AG20443 (cell line): Measurements from ENCODE around the gene MPHOSPH8.
"Not testable (repeated sequence)": the region's sequence is repeated elsewhere in the genome, so short reads cannot be mapped to it uniquely, and the experiment has no call there.

Source experiments
- DNase-seq: peaks from one replicate; pipeline ENCODE4 v3.0.0; 2012; ENCODE audit warnings: low spot score, mixed read lengths

The MPHOSPH8 gene

DNA sequence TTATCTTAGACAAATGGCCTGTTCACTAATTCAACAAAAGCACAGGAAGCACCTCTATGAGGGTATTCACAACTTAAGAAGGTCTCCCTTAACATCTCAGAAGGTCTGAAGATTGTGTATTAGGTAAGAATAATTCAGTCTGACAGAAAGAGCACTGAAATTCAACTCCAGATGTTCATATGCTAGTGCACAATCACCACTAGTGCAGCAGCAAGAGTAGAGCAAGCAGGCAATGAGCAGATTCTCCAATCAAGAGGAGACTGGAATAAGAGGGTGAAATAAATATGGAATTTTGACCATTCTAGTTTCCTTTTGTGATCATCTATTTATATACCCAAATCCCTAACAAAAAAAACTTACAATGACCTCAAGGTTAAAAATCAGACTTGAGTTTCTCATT, 52.0 kb downstream of the MPHOSPH8 start:
- DNase-seq, result no peak

DNA sequence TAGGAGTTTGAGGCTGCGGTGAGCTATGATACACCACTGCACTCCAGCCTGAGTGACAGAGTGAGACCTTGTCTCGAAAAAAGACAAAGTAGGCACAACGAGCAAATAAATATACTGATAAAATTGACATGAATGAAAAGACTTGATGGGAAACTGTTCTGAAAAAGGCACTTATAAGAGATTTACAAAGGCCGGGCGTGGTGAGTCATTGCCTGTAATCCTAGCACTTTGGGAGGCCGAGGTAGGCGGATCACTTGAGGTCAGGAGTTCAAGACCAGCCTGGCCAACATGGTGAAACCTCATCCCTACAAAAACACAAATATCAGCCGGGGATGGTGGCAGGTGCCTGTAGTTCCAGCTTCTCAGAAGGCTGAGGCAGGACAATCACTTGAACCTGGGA, 58.0 kb downstream of the MPHOSPH8 start:
- not testable (repeated sequence) for DNase-seq

DNA sequence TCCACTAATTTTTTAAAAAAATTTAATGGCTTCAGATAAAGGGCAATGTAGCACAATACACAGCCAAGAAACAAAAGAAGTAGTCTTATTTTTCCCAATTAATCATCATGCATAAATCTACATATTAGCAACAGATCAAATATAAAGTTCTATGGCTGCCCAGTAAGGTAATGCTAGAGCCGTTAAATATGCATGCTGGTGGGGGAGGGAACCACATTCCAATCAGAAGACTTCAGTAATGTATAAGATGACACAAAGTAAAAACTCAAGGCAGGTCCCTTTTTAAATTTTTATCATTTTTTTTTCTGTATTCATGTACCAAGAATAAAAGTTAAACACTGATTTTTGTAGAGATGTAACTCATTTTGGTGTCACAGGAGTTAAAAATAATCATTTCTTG, 62.0 kb downstream of the MPHOSPH8 start:
- DNase-seq, result no peak

DNA sequence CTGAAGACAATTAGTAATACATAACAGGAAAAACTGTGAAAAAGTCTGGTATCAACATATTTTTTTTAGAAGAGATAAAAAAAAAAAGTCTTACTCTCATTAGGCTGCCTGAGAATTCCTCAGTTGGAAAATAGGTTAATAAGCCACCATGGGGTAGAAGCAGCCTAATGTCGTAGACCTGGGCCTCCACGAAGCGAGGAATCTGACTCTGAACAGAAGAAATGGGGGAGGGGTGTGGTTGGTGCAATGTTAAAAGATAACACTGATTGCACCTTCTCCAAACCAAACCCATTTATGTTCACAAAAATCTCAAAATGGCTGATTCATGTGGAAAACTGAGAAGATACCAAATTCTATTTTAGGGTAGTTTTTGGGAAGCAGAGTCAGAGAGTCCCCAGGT, 62.4 kb downstream of the MPHOSPH8 start:
- no peak for DNase-seq

DNA sequence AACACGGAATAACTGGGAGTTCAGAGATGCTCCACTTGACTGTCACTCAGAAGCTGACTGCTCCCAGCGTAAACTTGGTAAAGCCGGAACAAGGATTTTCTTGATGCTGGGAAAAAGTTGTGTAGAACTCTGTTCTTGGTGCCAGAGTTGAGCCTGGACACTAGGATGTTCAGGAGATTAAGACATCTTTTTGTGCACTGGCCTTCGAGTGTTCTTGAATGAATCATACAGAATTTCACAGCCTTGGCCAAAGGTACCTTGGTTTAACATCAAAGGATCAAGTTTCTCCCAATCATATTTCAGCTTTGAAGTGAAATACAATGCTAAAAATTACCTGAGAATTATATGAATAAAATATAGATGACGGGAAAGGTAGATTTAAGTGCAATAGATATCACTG, 67.5 kb downstream of the MPHOSPH8 start:
- DNase-seq, result not testable (repeated sequence)

DNA sequence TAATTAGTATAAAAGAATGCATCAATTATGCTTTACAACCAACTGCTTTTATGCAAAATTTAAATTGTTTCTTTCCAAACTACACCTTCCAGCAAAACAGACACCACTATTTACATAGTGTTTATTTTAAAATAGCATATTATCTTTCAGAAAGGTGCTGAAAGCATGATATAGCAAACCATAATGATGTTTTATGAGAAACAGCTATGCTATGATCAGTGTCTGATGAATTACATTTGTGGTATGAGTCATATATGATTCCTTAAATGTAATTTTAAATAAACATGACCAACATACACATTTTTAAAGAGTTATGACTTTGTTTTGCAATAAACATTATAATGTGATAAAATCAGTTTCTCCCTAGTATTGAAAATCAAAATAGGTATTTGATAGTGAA, 68.2 kb downstream of the MPHOSPH8 start:
- DNase-seq, result not testable (repeated sequence)

DNA sequence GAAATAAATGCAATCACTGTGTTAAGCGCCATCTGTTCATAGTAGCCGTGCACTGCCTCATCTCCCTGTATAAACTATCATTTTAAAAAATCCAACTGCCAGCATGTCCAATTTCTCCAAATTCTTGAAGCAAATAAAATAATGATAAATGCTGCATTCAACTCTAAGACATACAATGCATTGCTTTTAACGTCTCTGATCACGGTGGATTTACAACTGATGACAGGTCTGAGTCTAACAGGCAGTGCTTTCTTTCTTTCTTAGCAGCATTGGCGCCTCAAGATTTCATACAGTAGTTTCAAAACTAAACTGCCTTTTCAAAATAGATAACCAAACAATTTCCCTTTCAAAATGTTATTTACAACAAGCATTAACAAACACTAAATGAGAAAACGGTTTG, 70.8 kb downstream of the MPHOSPH8 start:
- not testable (repeated sequence) for DNase-seq

DNA sequence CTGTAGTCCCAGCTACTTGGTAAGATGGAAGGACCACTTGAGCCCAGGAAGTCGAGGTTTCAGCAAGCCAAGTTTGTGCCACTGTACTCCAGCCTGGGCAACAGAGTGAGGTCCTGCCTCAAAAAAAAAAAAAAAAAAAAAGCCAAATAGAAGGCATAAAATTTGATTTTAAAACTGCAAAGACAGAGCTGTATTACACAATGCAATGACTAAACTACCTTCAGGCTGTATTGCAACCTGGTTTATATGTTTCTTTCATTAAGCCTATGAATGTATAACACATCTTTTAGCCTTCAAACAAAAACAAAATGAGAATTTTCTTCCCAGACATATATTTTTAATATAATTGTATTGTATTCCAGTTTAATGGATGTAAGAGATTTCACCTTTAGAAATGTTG, 75.6 kb downstream of the MPHOSPH8 start:
- not testable (repeated sequence) for DNase-seq

DNA sequence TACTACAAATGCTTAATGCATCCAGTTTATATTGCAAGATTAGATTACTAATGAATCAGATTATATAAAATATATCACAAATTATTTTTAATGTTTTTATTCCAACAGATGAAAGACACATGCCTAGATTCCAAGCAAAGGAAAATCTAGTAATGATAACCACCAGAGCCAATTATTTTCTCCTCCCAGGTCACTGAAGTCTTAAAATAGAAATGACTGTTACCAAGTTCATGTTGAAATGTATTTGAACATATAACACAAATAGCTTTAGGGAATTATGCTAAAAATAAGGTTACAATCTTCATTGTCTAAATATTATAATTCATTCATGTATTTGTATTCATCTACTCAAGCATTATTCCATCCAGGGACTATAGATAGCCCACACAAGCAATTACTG, 76.3 kb downstream of the MPHOSPH8 start:
- not testable (repeated sequence) for DNase-seq

DNA sequence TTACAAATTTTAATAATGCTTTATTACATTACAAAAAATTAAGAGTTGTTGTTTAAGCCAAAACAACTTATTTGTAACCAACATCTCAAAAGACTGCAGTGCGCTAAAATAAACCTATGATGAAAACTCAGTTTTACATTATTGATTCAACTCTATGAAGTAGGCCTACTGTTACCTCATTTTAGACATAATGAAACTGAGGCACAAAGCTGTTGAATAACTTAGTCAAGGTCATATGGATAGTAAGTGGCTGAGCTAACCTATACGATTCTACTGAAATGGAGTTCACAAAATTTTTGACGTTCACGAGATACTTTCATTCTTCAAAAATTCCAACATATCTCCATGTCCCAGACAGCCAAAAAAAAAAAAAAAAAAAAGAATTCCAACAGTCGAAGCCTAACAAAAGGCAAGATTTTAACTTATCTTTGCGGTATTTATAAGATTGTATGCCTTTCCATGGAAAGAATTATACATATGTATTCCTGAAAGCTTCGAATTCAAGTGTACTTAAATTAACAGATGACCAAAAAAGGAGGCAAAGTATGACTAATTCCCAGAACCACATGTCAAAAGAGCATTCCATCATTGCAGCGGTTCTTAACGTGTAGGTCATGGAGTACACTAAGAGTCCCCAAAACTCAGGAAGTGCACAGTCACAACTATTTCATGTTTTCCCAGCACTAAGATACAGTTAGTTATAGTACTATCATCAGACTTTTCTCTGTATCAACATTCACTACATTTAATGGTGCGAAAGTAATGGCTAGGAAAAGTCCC, 79.9 kb downstream of the MPHOSPH8 start:
- no peak for DNase-seq

DNA sequence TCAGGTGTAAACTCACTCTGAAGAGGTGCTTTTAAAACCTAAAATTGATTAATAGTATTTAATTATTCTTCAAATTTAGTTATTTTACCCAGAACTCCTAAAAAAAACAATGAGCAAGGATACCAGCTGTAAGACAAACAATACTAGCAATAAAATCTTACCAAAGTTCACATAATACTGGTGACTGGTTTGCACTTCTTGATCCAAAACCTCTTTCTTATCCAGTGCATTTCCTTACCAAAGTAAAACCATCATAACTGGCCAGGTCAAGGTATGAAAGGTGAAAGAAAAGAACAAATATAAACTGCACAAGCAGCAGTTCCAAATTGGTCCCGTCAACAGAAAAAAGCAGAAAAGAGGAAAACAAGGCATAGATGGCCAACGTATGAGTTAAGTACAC, 86.6 kb downstream of the MPHOSPH8 start:
- DNase-seq, result no peak
